GM19238 (cell line): ENCODE measurements around the gene POMP.
"Not testable (repeated sequence)": the region's sequence is repeated elsewhere in the genome, so short reads cannot be mapped to it uniquely, and the experiment has no call there.

Experiments used
- DNase-seq: peaks from one replicate; pipeline ENCODE4 v3.0.0; 2011; ENCODE audit warnings: low spot score; ENCODE audit not compliant: insufficient read length

The POMP gene

GRCh38 chr13:28637714-28638355 is 21.1 kb upstream of the POMP start:
- DNase-seq = no peak

GRCh38 chr13:28638756-28639155 is 20.2 kb upstream of the POMP start:
- no peak for DNase-seq

GRCh38 chr13:28640861-28641599 is 17.9 kb upstream of the POMP start:
- no peak for DNase-seq

GRCh38 chr13:28641600-28641926 is 17.4 kb upstream of the POMP start:
- no peak for DNase-seq

- no peak for DNase-seq
These were observed 8.6 kb upstream of the POMP start for GRCh38 chr13:28650284-28650683.

GRCh38 chr13:28651810-28652401 is 7.0 kb upstream of the POMP start:
- DNase-seq = no peak

- no peak for DNase-seq
These were observed 5.8 kb upstream of the POMP start for GRCh38 chr13:28653111-28653510.

- no peak for DNase-seq
These were observed 4.7 kb upstream of the POMP start for GRCh38 chr13:28654276-28654675.

- DNase-seq = no peak
These were observed 3.4 kb upstream of the POMP start for GRCh38 chr13:28655561-28655960.

GRCh38 chr13:28657784-28658538 is 969 bp upstream of the POMP start:
- no peak for DNase-seq

- DNase-seq = no peak
These were observed 463 bp upstream of the POMP start for GRCh38 chr13:28658539-28658795.

- DNase-seq = no peak
These were observed 666 bp downstream of the POMP start for GRCh38 chr13:28659621-28659970.

- DNase-seq = no peak
These were observed 8.1 kb downstream of the POMP start for GRCh38 chr13:28666897-28667488.

GRCh38 chr13:28671126-28671792 is 12.3 kb downstream of the POMP start:
- DNase-seq = no peak

GRCh38 chr13:28678809-28679208 is 19.9 kb downstream of the POMP start:
- DNase-seq = no peak

GRCh38 chr13:28679628-28680027 is 20.7 kb downstream of the POMP start:
- DNase-seq = no peak

GRCh38 chr13:28680541-28680940 is 21.6 kb downstream of the POMP start:
- no peak for DNase-seq

- not testable (repeated sequence) for DNase-seq
These were observed 24.2 kb downstream of the POMP start for GRCh38 chr13:28683169-28683568.

GRCh38 chr13:28684257-28684656 is 25.3 kb downstream of the POMP start:
- DNase-seq = no peak

GRCh38 chr13:28685114-28685513 is 26.2 kb downstream of the POMP start:
- DNase-seq = no peak

GRCh38 chr13:28685892-28686291 is 27.0 kb downstream of the POMP start:
- no peak for DNase-seq
